ENCODE measurements around the gene FANCF.

GRCh38 chr11:22656130-22656529 is 30.5 kb upstream of the FANCF start:
- TF ChIP-seq CTCF (IDR thresholded peaks at IDR 0.05) (no peak), POLR2A (IDR thresholded peaks at IDR 0.05) (no peak), POLR2AphosphoS5 (IDR thresholded peaks at IDR 0.05; ENCODE audit: insufficient read depth in 1 of 2, low read depth in 1 of 2) (no peak)
